Frontal cortex (tissue), 4 donors: Measurements from ENCODE around the gene HOMER3. TPM values are rescaled to one million over a fixed set of nuclear protein-coding genes. Genes with fewer than 3 reads are reported as not detected.

Experiments used
- DNase-seq, 2 donors: peaks; one replicate each; pipeline ENCODE4 v3.0.0; 2012; ENCODE audit warnings: low spot score in 2 of 2
- FAIRE-seq: peaks from 2 replicates; lab custom pipeline; 2012; peaks lifted over from hg19 to GRCh38; lab: Jason Lieb, UNC
- total RNA-seq: library from RNA; depleted of rRNA; stranded (reverse); fragments of >200 nt; gene quantifications from one replicate; pipeline ENCODE4 v1.2.3, GENCODE V29; 2014
- donor health status: control.
- donor health status: control.
- donor health status: control.

Gene HOMER3
- total RNA-seq, 1 donor from 2014 or later: 20.4 TPM

GRCh38 chr19:18893587-18894253, 47.3 kb downstream of the HOMER3 start:
- FAIRE-seq (no peak), DNase-seq (no peak)

GRCh38 chr19:18889949-18890745, 50.9 kb downstream of the HOMER3 start:
- no peak for FAIRE-seq
- no peak for DNase-seq

GRCh38 chr19:18886972-18887371, 54.0 kb downstream of the HOMER3 start:
- DNase-seq (no peak), FAIRE-seq (no peak)

- FAIRE-seq: no peak
- no peak for DNase-seq
Measured at GRCh38 chr19:18883526-18884304, 57.3 kb downstream of the HOMER3 start.

GRCh38 chr19:18881491-18881890, 59.5 kb downstream of the HOMER3 start:
- DNase-seq: no peak
- no peak for FAIRE-seq

GRCh38 chr19:18879579-18880373, 61.2 kb downstream of the HOMER3 start:
- no peak for FAIRE-seq
- no peak for DNase-seq

Other genes starting within 250 kb of the HOMER3 start
- gene COMP, start 149.9 kb downstream of the HOMER3 start, total RNA-seq: not detected
- gene UPF1, start 109.3 kb downstream of the HOMER3 start, total RNA-seq: 38.3 TPM
- 21.2 TPM for gene CERS1, start 45.1 kb downstream of the HOMER3 start, total RNA-seq
- gene COPE, start 21.8 kb downstream of the HOMER3 start, total RNA-seq: 92.5 TPM
- gene DDX49, start 21.5 kb downstream of the HOMER3 start, total RNA-seq: 66.9 TPM
- gene SUGP2, start 92.3 kb upstream of the HOMER3 start, total RNA-seq: 90.5 TPM
- gene ARMC6, start 92.4 kb upstream of the HOMER3 start, total RNA-seq: 56.3 TPM
- gene SLC25A42, start 122.8 kb upstream of the HOMER3 start, total RNA-seq: 10.2 TPM
- 8.6 TPM for gene TMEM161A, start 197.3 kb upstream of the HOMER3 start, total RNA-seq
- gene MEF2B, start 229.0 kb upstream of the HOMER3 start, total RNA-seq: not detected